NCI-H1436 treated with DMSO at 0.1 percent for 48 hours (cell line): ENCODE data around the gene POLN.
"Not testable (repeated sequence)": the region's sequence is repeated elsewhere in the genome, so short reads cannot be mapped to it uniquely, and the experiment has no call there.

ENCODE experiments used
- DNase-seq: peaks from one replicate; lab custom pipeline; 2025; lab: John Stamatoyannopoulos, UW

POLN gene

GRCh38 chr4:2251073-2251794, 9.3 kb upstream of the POLN start:
- no peak for DNase-seq

DNA sequence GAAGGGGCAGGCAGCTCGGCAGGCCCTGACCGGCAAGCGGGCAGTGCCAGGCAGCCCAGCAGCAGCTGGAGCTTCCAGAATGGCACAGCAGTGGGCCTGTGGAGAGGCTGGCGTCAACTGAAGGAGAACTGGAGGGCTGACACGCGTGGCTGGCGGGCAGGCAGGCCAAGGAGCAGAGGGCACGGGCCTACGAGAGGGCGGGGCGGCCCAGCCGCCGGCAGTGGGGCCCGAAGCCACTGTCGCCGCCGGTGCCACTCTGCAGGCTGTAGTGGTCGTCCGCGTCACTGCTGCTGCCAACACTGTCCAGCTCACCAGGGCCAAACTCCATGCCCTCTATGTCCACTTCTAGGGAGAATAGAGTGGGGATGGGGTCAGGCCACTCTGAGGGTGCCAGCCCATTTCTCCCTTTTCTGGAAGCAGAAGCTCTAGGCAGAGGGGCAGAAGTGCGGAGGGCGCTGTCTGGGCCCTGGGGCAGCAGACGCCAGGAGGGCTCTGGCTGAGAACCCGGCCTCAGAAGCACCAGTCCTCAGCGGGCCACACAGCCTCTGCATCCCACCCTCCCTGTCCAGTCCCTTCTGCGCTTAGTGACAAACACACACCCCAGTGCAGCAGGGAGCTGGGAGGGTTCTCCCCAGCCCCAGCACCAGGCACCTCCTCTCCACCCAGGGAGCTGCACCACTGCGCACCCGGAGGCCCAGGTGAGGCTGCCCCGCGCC, 8.6 kb upstream of the POLN start:
- no peak for DNase-seq

- DNase-seq = no peak
Observed at GRCh38 chr4:2249526-2250356, 7.8 kb upstream of the POLN start.

DNA sequence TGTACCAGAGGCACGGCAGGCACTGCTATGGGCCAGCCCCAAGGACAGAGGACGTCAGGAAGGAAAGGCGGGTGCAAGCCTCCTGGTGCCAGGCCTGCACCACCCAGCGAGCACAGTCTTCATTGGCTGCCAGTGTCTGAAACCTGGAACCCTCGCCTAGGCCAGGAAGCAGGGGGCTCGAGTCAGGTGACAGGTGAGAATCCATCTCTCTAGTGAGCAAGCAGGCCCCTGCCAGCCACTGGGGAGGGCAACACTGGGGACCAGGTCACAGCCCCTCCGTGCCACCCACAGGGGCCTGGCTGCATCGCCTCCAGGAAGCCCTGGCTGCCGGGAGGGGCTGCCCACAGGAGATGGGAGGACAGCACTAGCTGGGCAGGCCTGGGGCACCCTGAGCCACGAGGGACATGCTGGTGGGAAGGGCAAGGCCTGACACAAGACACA, 6.9 kb upstream of the POLN start:
- DNase-seq = no peak

DNA sequence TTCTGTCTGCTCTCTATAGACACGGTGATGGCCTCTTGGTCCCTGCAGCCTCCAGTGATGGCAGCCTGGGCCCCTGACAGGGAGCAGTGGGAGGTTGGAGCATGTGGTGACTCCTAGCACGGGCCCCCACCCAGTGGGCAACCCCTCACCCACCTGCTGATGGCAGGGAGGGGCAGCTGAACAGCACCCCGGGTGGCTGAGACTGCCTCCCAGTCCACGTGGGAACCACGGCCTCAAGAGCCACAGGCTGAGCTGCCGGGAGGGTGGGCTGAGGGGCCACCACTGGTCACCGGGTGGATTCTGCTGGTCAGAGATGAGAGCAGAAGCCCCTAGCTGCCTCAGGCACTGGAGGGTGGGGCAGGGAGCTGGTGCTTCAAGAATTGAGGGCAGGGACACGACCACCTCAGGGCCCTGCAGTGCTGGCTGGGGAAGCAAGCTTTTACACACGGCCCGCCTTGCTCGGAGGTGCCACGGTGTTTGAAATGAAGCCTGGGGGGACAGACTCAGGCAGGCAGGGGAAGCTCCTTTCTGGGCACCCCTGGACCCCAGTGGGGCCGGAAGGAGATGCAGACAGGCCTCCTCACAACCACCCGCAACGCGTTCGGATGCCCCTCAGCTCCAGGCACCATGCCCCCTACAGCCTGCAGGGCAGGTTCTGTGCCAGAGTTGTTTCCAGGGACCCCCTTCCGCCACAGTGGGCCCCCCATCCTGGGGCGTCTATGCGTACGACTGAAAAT, 6.3 kb upstream of the POLN start:
- no peak for DNase-seq

DNA sequence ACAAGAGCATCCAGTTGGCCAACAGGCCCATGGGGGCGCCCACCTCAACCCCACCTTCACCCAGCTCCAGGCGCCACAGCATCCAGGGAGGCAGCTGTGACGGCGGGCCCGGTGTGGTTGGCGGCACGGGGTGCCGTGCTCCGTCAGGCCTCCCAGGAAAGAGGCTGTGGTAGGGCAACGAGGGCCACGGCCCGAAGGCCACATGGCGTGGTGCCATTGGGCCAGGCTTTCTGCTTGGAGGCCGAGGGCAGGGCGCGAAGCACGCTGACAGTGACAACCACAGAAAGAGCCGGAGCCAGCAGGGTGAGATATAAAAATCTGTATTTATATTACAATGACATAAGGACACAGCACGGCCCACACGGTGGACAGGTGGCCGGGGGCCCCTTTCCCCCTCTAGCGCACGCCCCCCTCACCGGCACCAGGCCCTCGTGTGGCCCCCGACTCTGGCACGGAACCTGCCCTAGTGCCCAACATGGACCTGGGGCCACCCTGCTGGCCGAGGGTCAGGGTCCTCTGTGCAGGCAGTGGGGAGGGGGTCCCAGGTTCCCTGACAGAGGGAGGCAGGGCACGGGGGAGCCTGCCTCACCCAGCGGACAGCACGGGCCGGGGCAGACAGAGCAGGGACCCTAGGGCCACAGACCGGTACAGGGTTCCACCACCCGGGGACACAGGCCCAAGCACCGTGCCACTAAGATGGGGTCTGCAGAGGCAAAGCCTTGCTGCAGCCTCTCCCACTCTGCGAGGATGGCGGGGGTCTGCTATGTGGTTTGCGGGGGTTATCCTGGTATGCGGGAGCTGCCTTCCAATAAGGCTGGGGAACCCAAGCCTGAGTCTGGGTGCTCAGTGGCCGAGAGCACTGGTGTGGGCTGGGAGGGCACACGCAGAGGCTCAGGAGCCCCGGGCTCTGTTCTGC, 5.5 kb upstream of the POLN start:
- no peak for DNase-seq

DNA sequence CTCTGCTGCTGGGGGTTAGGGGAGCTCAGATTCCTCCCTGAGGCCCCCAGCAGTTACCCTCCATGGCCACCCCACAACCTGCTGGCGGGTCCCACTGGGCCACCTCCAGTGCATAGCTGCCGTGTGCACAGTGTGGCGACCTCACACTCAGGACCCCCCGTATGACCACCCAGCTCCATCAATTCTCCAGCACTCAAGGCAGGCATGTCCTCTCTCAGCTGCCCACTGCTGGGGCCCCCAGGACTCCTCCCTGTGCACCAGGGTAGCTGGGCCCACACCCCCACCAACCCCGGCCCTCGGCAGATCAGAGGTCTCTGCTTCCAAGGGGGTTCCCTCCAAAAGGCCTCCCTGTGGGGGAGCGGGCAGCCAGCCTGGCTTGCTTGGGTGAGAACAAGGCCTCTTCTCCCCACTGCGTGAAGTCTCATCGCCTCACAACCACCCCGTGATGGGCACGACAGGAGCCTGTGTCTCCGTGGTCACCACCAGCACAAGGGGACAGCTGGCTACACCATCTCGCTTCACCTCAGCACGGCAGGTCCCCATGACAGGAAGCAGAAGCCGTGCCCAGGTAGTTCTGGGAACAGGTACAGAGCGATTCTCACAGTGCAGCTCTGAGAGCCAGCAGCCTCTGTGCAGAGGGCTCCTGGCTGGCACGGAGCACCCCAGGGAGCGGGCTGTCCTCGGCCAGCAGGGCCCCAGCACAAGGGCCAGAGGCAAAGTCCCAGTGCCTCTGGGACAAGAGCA, 4.6 kb upstream of the POLN start:
- no peak for DNase-seq

- DNase-seq = no peak
Observed at GRCh38 chr4:2245787-2246275, 3.9 kb upstream of the POLN start.

- no peak for DNase-seq
Observed at GRCh38 chr4:2245057-2245786, 3.3 kb upstream of the POLN start.

DNA sequence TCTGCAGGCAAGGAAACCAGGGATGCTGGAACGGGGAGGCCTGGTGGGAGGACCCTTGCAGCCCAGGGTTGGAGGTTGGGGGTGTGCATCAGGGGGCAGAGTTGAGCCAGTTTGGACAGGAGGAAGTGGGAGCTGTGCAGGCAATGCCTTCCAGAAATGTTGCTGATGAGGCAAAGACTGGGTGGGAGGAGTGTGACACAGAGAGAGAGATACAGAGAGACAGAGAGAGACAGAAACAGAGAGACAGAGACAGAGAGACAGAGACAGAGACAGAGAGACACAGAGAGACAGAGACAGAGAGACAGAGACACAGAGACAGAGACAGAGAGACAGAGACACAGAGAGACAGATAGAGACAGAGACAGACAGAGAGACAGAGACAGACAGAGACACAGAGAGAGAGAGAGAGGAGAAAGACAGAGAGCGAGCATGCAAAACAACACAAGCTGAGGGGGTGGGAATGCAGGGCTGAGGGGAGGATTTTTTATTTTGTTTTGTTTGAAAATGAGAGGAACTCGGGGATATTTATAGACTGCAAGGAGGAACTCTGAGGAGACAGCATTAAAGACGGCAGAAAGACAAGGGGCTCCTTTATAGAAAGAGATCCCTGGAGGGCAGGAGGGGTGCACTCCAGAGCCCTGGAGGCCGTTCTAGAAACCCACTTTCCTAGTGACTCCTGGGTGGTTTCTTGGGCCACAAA, 1.9 kb upstream of the POLN start:
- no peak for DNase-seq

- no peak for DNase-seq
Observed at GRCh38 chr4:2241003-2241402, 918 bp downstream of the POLN start.

GRCh38 chr4:2236944-2237666, 4.8 kb downstream of the POLN start:
- no peak for DNase-seq

- DNase-seq = no peak
Observed at GRCh38 chr4:2231082-2231481, 10.8 kb downstream of the POLN start.

DNA sequence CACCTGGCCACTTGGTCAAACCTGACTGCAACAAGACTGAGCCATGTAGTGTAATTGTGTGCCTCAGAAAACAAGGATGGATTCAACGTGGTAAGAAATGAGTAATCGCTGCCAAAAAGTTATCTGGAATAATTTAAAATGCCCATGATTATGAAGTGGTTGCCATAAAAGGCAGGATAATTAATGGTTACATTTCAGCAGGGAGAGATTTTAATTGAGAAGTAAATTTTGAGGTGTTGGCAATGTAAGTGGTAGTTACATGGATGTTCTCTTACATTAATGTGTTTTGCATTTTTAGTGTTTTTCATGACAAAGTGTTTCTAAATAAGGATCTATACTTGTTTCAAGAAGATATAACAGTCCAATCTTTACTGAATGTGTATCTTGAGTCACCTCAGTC, 15.7 kb downstream of the POLN start:
- no peak for DNase-seq

DNA sequence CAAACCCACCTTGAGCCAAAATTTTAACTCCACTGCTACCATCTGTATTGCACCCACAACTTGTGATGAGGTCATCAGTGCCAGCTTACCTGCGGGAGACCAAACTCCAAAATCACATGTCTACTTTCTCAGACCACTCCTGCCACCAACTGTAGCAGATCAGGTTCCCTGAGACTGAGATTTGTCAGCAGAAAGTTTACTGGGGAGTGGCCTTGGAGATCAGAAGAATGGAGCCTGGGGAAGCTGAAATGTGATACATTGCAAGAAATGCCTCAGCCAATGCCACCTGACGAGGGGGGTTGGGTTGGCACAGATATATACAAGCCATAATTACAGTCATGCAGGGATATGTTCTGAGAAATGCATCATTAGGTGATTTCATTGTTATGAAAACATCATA, 19.1 kb downstream of the POLN start:
- DNase-seq = no peak

DNA sequence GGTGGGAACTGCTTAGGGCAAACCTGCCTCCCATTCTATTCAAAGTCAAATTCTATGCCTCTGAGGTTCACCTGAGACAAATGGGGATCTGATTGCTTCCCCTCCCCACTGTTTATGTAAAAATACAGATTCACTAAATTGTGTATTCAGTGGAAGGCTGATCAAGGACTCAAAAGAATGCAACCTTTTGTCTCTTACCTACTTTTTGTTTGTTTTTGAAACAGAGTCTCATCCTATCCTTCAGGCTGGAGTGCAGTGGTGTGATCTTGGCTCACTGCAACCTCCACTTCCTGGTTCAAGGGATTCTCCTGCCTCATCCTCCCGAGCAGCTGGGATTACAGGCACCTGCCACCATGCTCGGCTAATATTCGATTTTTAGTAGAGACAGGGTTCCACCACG, 20.5 kb downstream of the POLN start:
- not testable (repeated sequence) for DNase-seq

GRCh38 chr4:2220016-2220630, 21.8 kb downstream of the POLN start:
- DNase-seq = no peak
